GM12878 (cell line): Measurements from ENCODE around the gene PSMA2. TPM values are rescaled to one million over a fixed set of nuclear protein-coding genes. Genes with fewer than 3 reads are reported as not detected.

Source experiments
- ATAC-seq: fragments of 200-7000 bp; cut with Tn5 transposase; 3 replicates; pipeline ENCODE4 v1.9.1; 2020; ENCODE audit warnings: mild to moderate bottlenecking, moderate library complexity
- BruUV-seq: library from RNA; stranded (reverse); fragments of 400-500 nt; replicated peaks from 2 replicates; lab custom pipeline; 2021; lab: Mats Ljungman, UMichigan
- CTCF ChIA-PET: fragments of 300-600 bp; sonication (Branson Sonifier 250); formaldehyde crosslinking; extraction: SDS; loops from one replicate; lab custom pipeline; 2021; ENCODE audit warnings: inconsistent platforms; lab: Yijun Ruan, JAX
- POLR2A ChIA-PET: fragments of 350-600 bp; formaldehyde crosslinking; extraction: SDS; loops from one replicate; lab custom pipeline; 2021; ENCODE audit warnings: inconsistent platforms; lab: Charles Lee
- RAD21 ChIA-PET: fragments of 300-600 bp; sonication (Branson Sonifier 250); formaldehyde crosslinking; loops from one replicate; lab custom pipeline; 2023; ENCODE audit warnings: antibody characterized with exemption; ENCODE audit not compliant: unreplicated experiment; lab: Charles Lee
- SMC1A ChIA-PET: fragments of 300-600 bp; sonication (Branson Sonifier 250); formaldehyde crosslinking; loops from one replicate; lab custom pipeline; 2023; ENCODE audit not compliant: unreplicated experiment, uncharacterized antibody; lab: Charles Lee
- DNase-seq: peaks from one replicate; pipeline ENCODE4 v3.0.0-alpha.2; 2011; ENCODE audit warnings: low read depth, low spot score
- FAIRE-seq: peaks from 3 replicates; lab custom pipeline; 2011; peaks lifted over from hg19 to GRCh38; lab: Jason Lieb, UNC
- H2AFZ ChIP-seq: 2 replicates; pipeline ENCODE4 v1.6.0; 2011; ENCODE audit warnings: low read depth, low read length, control low read depth; ENCODE audit not compliant: control insufficient read depth
- H3K27ac ChIP-seq: 2 replicates; pipeline ENCODE4 v1.5.1; 2011; ENCODE audit warnings: control low read depth; ENCODE audit not compliant: control insufficient read depth, insufficient read depth
- H3K27me3 ChIP-seq, 2 experiments: replicated peaks in 1 of 2; 2 replicates each; pipeline versions ENCODE4 v1.6.0 to v1.6.1; 2011; ENCODE audit warnings: low read length in 1 of 2; ENCODE audit not compliant: control insufficient read depth in 2 of 2, insufficient read depth in 2 of 2
- H3K36me3 ChIP-seq, 2 experiments: 2 replicates each; pipeline ENCODE4 v1.5.1; 2011; ENCODE audit warnings: low read length in 1 of 2; ENCODE audit not compliant: control insufficient read depth in 2 of 2, insufficient read depth in 2 of 2
- H3K4me1 ChIP-seq: 2 replicates; pipeline ENCODE4 v1.6.1; 2011; ENCODE audit warnings: mild to moderate bottlenecking, low read length, moderate library complexity, mixed read lengths; ENCODE audit not compliant: control insufficient read depth, insufficient read depth
- H3K4me2 ChIP-seq: 2 replicates; pipeline ENCODE4 v1.6.0; 2011; ENCODE audit warnings: control low read depth; ENCODE audit not compliant: control insufficient read depth, insufficient read depth
- H3K4me3 ChIP-seq: fragments of 200-600 bp; sonication (generic); 2 replicates; pipeline ENCODE4 v1.5.1; 2016
- H3K79me2 ChIP-seq: 2 replicates; pipeline ENCODE4 v1.6.0; 2011; ENCODE audit warnings: low read length; ENCODE audit not compliant: control insufficient read depth, insufficient read depth
- H3K9ac ChIP-seq: 2 replicates; pipeline ENCODE4 v1.8.0; 2011; ENCODE audit warnings: low read length, control low read depth, mixed read lengths; ENCODE audit not compliant: control insufficient read depth, insufficient read depth
- H3K9me3 ChIP-seq: replicated peaks from 3 replicates; pipeline ENCODE4 v1.5.1; 2011; ENCODE audit warnings: mild to moderate bottlenecking, low read length; ENCODE audit not compliant: control insufficient read depth, insufficient read depth
- H4K20me1 ChIP-seq: 2 replicates; pipeline ENCODE4 v1.6.0; 2011; ENCODE audit not compliant: control insufficient read depth, insufficient read depth
- BACH1 ChIP-seq: fragments of 450-650 bp; IDR thresholded peaks from 2 replicates; pipeline ENCODE4 v1.6.1; 2017; ENCODE audit warnings: mild to moderate bottlenecking, borderline replicate concordance
- HDGF ChIP-seq: fragments of 450-650 bp; IDR thresholded peaks from 2 replicates; pipeline ENCODE4 v1.6.1; 2016; ENCODE audit warnings: antibody characterized with exemption
- IKZF2 ChIP-seq, 2 experiments: fragments of 450-650 bp; IDR thresholded peaks; 2 replicates each; pipeline ENCODE4 v1.6.1; 2017; ENCODE audit warnings: mild to moderate bottlenecking in 2 of 2, moderate library complexity in 2 of 2
- MTA2 ChIP-seq: fragments of 450-650 bp; IDR thresholded peaks from 2 replicates; pipeline ENCODE4 v1.6.1; 2016; ENCODE audit warnings: low read depth, mild to moderate bottlenecking, moderate library complexity
- NFIC ChIP-seq: IDR thresholded peaks from 2 replicates; pipeline ENCODE4 v1.6.1; 2012; ENCODE audit warnings: low read depth, mild to moderate bottlenecking, inconsistent platforms, low read length, moderate library complexity
- PML ChIP-seq: IDR thresholded peaks from 2 replicates; pipeline ENCODE4 v1.6.1; 2012; ENCODE audit warnings: low read length, inconsistent platforms
- POLR2AphosphoS5 ChIP-seq: IDR thresholded peaks from 2 replicates; pipeline ENCODE4 v1.6.1; 2011; ENCODE audit warnings: mild to moderate bottlenecking, low read length, inconsistent platforms
- RCOR1 ChIP-seq: conservative IDR thresholded peaks from 2 replicates; pipeline ENCODE4 v1.6.1; 2012; ENCODE audit warnings: low read depth, low read length, improper control_type of control experiment
- RFX5 ChIP-seq: IDR thresholded peaks from 2 replicates; pipeline ENCODE4 v1.6.1; 2011; ENCODE audit warnings: low read depth, low read length, improper control_type of control experiment
- TAF1 ChIP-seq: IDR thresholded peaks from 2 replicates; pipeline ENCODE4 v1.6.1; 2011; ENCODE audit warnings: mild to moderate bottlenecking, low read depth, low read length, borderline replicate concordance
- TCF3 ChIP-seq: IDR thresholded peaks from 2 replicates; pipeline ENCODE4 v1.6.1; 2012; ENCODE audit warnings: low read depth, mild to moderate bottlenecking, low read length, borderline replicate concordance; ENCODE audit not compliant: insufficient read depth
- WGBS: methylation state at CpG from one replicate; pipeline ENCODE4 v1.1.6; 2016; ENCODE audit warnings: low lambda C conversion rate; ENCODE audit not compliant: insufficient replicate concordance, insufficient coverage; ENCODE audit errors: missing lambda C conversion rate; 5-methylcytosine and 5-hydroxymethylcytosine counted together
- in situ Hi-C: fragments of 300-500 bp; cut with MboI; formaldehyde crosslinking; loops from 9 replicates; pipeline ENCODE4 v1.14.3; 2018; ENCODE audit warnings: mixed read lengths
- intact Hi-C: fragments of 100-400 bp; cut with micrococcal nuclease; formaldehyde crosslinking; loops from one replicate; pipeline ENCODE4 v1.14.2; 2022; ENCODE audit not compliant: unreplicated experiment
- polyA plus RNA-seq, 11 experiments: library from polyadenylated mRNA; depleted of rRNA in 4 of 11; unstranded in 6 of 11; stranded (reverse) in 5 of 11; fragments of >200 nt; fragmentation: Nextera tagmentation in 4 of 11; fragmentation: Illumina TruSeq in 1 of 11; extraction: Ambion mirVana in 4 of 11; extraction: Trizol in 1 of 11; gene quantifications; 1 replicate in 1 of 11; 2 replicates in 10 of 11; pipeline versions ENCODE4 v1.2.1 to v1.2.3, GENCODE V29; 2011 to 2016; ENCODE audit warnings: inconsistent platforms in 2 of 11, missing spikeins in 2 of 11, low read depth in 1 of 11
- total RNA-seq, 4 experiments: library from RNA; depleted of rRNA in 3 of 4; stranded (reverse); fragments of >200 nt in 3 of 4; fragmentation: Illumina TruSeq in 1 of 4; extraction: Trizol in 1 of 4; gene quantifications; 2 replicates each; pipeline versions ENCODE4 v1.2.1 to v1.2.3, GENCODE V29; 2013 to 2021
- TF ChIP-seq, protein P1 (sequence below): IDR thresholded peaks from 2 replicates; pipeline ENCODE4 v1.6.1; 2012; ENCODE audit warnings: improper control_type of control experiment, low read depth, low read length; ENCODE audit not compliant: insufficient replicate concordance
- TF ChIP-seq, protein P2 (sequence below): IDR thresholded peaks from 2 replicates; pipeline ENCODE4 v1.6.1; 2011; ENCODE audit warnings: mild to moderate bottlenecking, low read depth, low read length, moderate library complexity; ENCODE audit not compliant: insufficient replicate concordance
- TF ChIP-seq, protein P3 (sequence below): fragments of 450-650 bp; IDR thresholded peaks from 2 replicates; pipeline ENCODE4 v1.6.1; 2017; ENCODE audit warnings: low read depth, mild to moderate bottlenecking, moderate library complexity

Gene PSMA2
- total and polyA plus RNA-seq, 10 of the 15 experiments (the other 5 are each of a cell fraction or from before 2014, with no cell fraction given) = 129 to 1,223 (median 317) TPM

DNA sequence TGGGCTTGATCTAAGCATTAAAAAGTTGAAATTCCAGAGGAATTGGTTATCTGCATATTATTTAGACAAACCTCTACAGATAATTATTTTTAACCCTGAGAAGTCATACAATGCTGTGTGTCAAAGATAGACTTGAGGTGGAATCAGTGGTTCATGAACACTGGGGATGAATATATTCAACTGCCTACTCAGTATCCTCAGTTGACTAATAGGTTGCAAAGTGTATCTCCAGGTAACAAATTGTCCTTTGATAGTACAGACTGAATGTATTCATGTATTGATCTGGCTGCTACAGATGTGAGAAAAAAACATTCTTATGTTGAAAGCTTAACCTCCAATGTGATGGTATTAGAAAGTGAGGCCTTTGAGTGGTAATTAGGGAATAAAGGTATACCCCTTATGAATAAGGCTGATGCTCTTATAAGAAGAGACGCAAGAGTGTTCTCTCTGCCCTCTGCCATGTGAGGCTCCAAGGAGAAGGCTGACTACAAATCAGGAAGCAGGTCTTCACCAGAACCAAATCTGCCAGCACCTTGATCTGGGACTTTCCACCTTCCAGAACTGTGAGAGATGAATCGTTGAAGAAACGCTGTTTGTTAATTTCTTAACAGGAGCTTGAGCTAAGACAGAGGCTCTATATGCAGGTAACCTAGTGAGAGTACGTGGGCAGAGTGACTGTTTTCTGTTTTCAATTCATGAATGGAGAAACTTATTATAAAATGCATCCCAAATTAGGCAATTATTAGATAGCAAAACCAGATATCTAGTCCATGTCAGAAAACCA, 7.7 kb upstream of the PSMA2 start:
- no peak for FAIRE-seq
- CTCF ChIA-PET = interaction anchor here (0.9 to 9.2 kb wide), 7 partner anchors 7 to 500 kb away, joined by 3 to 109 read pairs (median 14); partner anchors contain the start of genes MRPL32 and PSMA2
- H3K27ac ChIP-seq = peak overlapping the region; percentile 22; the same call in 1 of the 2 replicates
- POLR2A ChIA-PET = interaction anchor here (1.0 to 1.1 kb wide), 2 partner anchors 20 to 27 kb away, joined by 3 read pairs; no protein-coding TSS in a partner anchor
- no peaks in the 10 kb centered on the region for H3K27me3 ChIP-seq
- intact Hi-C loops = loop anchor here (2.0 to 10.0 kb wide), 7 partner anchors 115 to 899 kb away; partner anchors contain the start of gene COA1
- no peak for DNase-seq
- peaks cover 0 to 20% of the 10 kb centered on the region in 2 experiments; a peak in 1 of 4 replicates for H3K36me3 ChIP-seq
- no peaks in the 10 kb centered on the region for H4K20me1 ChIP-seq
- SMC1A ChIA-PET = interaction anchor here (1.0 to 10.0 kb wide), 5 partner anchors 10 to 515 kb away, joined by 3 to 102 read pairs (median 6); no protein-coding TSS in a partner anchor
- peaks cover 13% of the 10 kb centered on the region; the same call in 1 of the 2 replicates for H3K4me1 ChIP-seq
- H3K9me3 ChIP-seq = no peaks in the 10 kb centered on the region
- H3K9ac ChIP-seq = no peak overlapping the region
- WGBS = 26% methylated on average over 4 of the region's 4 CpGs
- peak overlapping the region; percentile 63 for H3K4me2 ChIP-seq
- in situ Hi-C loops = loop anchor here (5.0 to 10.0 kb wide), 6 partner anchors 163 to 895 kb away; partner anchors contain the start of gene COA1
- ATAC-seq = peak; percentile 66
- no peak overlapping the region for H3K4me3 ChIP-seq
- no TSS peak for BruUV-seq
- H3K79me2 ChIP-seq = peaks cover 15% of the 10 kb centered on the region
- peak overlapping the region; percentile 45; the same call in 1 of the 2 replicates for H2AFZ ChIP-seq
- RAD21 ChIA-PET = interaction anchor here (0.7 to 2.9 kb wide), 5 partner anchors 10 to 500 kb away, joined by 3 to 20 read pairs (median 4); no protein-coding TSS in a partner anchor
- TF ChIP-seq RCOR1 (no peak), MTA2 (peak; percentile 47), HDGF (no peak), TAF1 (no peak), RFX5 (no peak), IKZF2 (IDR thresholded peaks at IDR 0.05) (peak; percentile 46 to 58; a peak in 3 of 4 replicates), PML (no peak), TCF3 (no peak), BACH1 (no peak), NFIC (no peak; the same call in 1 of the 2 replicates), POLR2AphosphoS5 (peak; percentile 43; the same call in 1 of the 2 replicates)
- TF ChIP-seq, protein P1, sequence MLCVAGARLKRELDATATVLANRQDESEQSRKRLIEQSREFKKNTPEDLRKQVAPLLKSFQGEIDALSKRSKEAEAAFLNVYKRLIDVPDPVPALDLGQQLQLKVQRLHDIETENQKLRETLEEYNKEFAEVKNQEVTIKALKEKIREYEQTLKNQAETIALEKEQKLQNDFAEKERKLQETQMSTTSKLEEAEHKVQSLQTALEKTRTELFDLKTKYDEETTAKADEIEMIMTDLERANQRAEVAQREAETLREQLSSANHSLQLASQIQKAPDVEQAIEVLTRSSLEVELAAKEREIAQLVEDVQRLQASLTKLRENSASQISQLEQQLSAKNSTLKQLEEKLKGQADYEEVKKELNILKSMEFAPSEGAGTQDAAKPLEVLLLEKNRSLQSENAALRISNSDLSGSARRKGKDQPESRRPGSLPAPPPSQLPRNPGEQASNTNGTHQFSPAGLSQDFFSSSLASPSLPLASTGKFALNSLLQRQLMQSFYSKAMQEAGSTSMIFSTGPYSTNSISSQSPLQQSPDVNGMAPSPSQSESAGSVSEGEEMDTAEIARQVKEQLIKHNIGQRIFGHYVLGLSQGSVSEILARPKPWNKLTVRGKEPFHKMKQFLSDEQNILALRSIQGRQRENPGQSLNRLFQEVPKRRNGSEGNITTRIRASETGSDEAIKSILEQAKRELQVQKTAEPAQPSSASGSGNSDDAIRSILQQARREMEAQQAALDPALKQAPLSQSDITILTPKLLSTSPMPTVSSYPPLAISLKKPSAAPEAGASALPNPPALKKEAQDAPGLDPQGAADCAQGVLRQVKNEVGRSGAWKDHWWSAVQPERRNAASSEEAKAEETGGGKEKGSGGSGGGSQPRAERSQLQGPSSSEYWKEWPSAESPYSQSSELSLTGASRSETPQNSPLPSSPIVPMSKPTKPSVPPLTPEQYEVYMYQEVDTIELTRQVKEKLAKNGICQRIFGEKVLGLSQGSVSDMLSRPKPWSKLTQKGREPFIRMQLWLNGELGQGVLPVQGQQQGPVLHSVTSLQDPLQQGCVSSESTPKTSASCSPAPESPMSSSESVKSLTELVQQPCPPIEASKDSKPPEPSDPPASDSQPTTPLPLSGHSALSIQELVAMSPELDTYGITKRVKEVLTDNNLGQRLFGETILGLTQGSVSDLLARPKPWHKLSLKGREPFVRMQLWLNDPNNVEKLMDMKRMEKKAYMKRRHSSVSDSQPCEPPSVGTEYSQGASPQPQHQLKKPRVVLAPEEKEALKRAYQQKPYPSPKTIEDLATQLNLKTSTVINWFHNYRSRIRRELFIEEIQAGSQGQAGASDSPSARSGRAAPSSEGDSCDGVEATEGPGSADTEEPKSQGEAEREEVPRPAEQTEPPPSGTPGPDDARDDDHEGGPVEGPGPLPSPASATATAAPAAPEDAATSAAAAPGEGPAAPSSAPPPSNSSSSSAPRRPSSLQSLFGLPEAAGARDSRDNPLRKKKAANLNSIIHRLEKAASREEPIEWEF = no peak
- TF ChIP-seq, protein P2, sequence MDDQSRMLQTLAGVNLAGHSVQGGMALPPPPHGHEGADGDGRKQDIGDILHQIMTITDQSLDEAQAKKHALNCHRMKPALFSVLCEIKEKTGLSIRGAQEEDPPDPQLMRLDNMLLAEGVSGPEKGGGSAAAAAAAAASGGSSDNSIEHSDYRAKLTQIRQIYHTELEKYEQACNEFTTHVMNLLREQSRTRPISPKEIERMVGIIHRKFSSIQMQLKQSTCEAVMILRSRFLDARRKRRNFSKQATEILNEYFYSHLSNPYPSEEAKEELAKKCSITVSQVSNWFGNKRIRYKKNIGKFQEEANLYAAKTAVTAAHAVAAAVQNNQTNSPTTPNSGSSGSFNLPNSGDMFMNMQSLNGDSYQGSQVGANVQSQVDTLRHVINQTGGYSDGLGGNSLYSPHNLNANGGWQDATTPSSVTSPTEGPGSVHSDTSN = no peak
- TF ChIP-seq, protein P3, sequence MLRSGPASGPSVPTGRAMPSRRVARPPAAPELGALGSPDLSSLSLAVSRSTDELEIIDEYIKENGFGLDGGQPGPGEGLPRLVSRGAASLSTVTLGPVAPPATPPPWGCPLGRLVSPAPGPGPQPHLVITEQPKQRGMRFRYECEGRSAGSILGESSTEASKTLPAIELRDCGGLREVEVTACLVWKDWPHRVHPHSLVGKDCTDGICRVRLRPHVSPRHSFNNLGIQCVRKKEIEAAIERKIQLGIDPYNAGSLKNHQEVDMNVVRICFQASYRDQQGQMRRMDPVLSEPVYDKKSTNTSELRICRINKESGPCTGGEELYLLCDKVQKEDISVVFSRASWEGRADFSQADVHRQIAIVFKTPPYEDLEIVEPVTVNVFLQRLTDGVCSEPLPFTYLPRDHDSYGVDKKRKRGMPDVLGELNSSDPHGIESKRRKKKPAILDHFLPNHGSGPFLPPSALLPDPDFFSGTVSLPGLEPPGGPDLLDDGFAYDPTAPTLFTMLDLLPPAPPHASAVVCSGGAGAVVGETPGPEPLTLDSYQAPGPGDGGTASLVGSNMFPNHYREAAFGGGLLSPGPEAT = peak; percentile 78
